HepG2 (cell line): ENCODE results near the gene CYTH1. TPM values are rescaled to one million over a fixed set of nuclear protein-coding genes. Genes with fewer than 3 reads are reported as not detected.

Experiments used
- ATF5 ChIP-seq: sonication (generic); formaldehyde crosslinking; IDR thresholded peaks from 2 replicates; pipeline ENCODE4 v1.4.0; 2020; ENCODE audit warnings: mild to moderate bottlenecking, low read depth, missing genetic modification reagents
- GABPB1 ChIP-seq: IDR thresholded peaks from 2 replicates; pipeline ENCODE4 v1.6.1; 2016; ENCODE audit warnings: mild to moderate bottlenecking, missing genetic modification reagents, moderate library complexity, missing compliant biosample characterization
- HNRNPLL ChIP-seq: fragments of 200-400 bp; formaldehyde crosslinking; IDR thresholded peaks from 2 replicates; pipeline ENCODE4 v1.6.1; 2017; ENCODE audit warnings: mild to moderate bottlenecking, low read depth, low read length; ENCODE audit not compliant: poor library complexity, severe bottlenecking
- MXD1 ChIP-seq: sonication (generic); formaldehyde crosslinking; IDR thresholded peaks from 2 replicates; pipeline ENCODE4 v1.4.0; 2020; ENCODE audit warnings: mild to moderate bottlenecking, missing genetic modification reagents
- PRDM10 ChIP-seq: sonication (generic); formaldehyde crosslinking; IDR thresholded peaks from 2 replicates; pipeline ENCODE4 v1.4.0; 2020; ENCODE audit warnings: low read depth, missing genetic modification reagents
- SAP130 ChIP-seq: IDR thresholded peaks from 2 replicates; pipeline ENCODE4 v1.6.1; 2016; ENCODE audit warnings: low read depth
- TBX2 ChIP-seq: sonication (generic); formaldehyde crosslinking; IDR thresholded peaks from 2 replicates; pipeline ENCODE4 v1.5.0; 2020; ENCODE audit warnings: missing genetic modification reagents, mild to moderate bottlenecking, borderline replicate concordance
- ZFP41 ChIP-seq: sonication (generic); formaldehyde crosslinking; IDR thresholded peaks from 2 replicates; pipeline ENCODE4 v1.4.0; 2020; ENCODE audit warnings: mild to moderate bottlenecking, missing genetic modification reagents, borderline replicate concordance
- ZGPAT ChIP-seq: IDR thresholded peaks from 2 replicates; pipeline ENCODE4 v1.6.1; 2016; ENCODE audit warnings: mild to moderate bottlenecking
- ZHX2 ChIP-seq, 2 experiments: sonication (generic) in 1 of 2; formaldehyde crosslinking in 1 of 2; IDR thresholded peaks; 2 replicates each; pipeline versions ENCODE4 v1.6.1 to v1.9.0; 2014 to 2022; ENCODE audit warnings: antibody characterized with exemption in 1 of 2, borderline replicate concordance in 1 of 2, inconsistent platforms in 1 of 2, low read depth in 1 of 2, missing genetic modification reagents in 1 of 2
- ZNF563 ChIP-seq: sonication (generic); formaldehyde crosslinking; IDR thresholded peaks from 2 replicates; pipeline ENCODE4 v1.8.0; 2022; ENCODE audit warnings: mild to moderate bottlenecking, moderate library complexity, missing genetic modification reagents
- ZNF572 ChIP-seq: sonication (generic); formaldehyde crosslinking; IDR thresholded peaks from 2 replicates; pipeline ENCODE4 v1.5.1; 2020; ENCODE audit warnings: mild to moderate bottlenecking, missing genetic modification reagents
- ZNF607 ChIP-seq: sonication (generic); formaldehyde crosslinking; IDR thresholded peaks from 2 replicates; pipeline ENCODE4 v1.5.1; 2020; ENCODE audit warnings: missing genetic modification reagents, mild to moderate bottlenecking, borderline replicate concordance
- ZNF670 ChIP-seq: sonication (generic); formaldehyde crosslinking; IDR thresholded peaks from 2 replicates; pipeline ENCODE4 v1.8.0; 2022; ENCODE audit warnings: mild to moderate bottlenecking, missing genetic modification reagents, borderline replicate concordance
- polyA plus RNA-seq, 8 experiments: library from polyadenylated mRNA; depleted of rRNA in 3 of 8; stranded (reverse) in 7 of 8; unstranded in 1 of 8; fragments of >200 nt; fragmentation: Illumina TruSeq in 4 of 8; extraction: Trizol in 4 of 8; gene quantifications; 2 replicates each; pipeline versions ENCODE4 v1.2.1 to v1.2.3, GENCODE V29; 2011 to 2016; ENCODE audit warnings: low read depth in 4 of 8, missing spikeins in 1 of 8, mixed read lengths in 1 of 8; ENCODE audit not compliant: insufficient read depth in 1 of 8
- total RNA-seq, 5 experiments: library from RNA; depleted of rRNA; stranded (reverse); fragments of >200 nt; fragmentation: Illumina TruSeq; extraction: Trizol; gene quantifications; 2 replicates each; pipeline ENCODE4 v1.2.3, GENCODE V29; 2016; ENCODE audit warnings: low read depth in 1 of 5

CYTH1 gene
- total and polyA plus RNA-seq, 2 of the 13 experiments (the other 11 are each of a cell fraction or from before 2014, with no cell fraction given), result 20.1 to 48.9 TPM

GRCh38 chr17:78723001-78723796 lies 58.9 kb downstream of the CYTH1 start (continued):
- TF ChIP-seq PRDM10 (CRISPR knock-in tag) (peak; percentile 45; the same call in 1 of the 2 replicates), TBX2 (CRISPR knock-in tag) (peak; percentile 37; the same call in 1 of the 2 replicates), ZHX2 (IDR thresholded peaks at IDR 0.05; ENCODE audit: low read depth) (0 out of 2 replicates have a peak, but pooled peaks have one; percentile 39), ZHX2 (CRISPR knock-in tag; IDR thresholded peaks at IDR 0.05; ENCODE audit: borderline replicate concordance) (no peak), ZFP41 (CRISPR knock-in tag) (no peak), ZNF563 (0 out of 2 replicates have a peak, but pooled peaks have one; percentile 32), HNRNPLL (peak; percentile 43), ZNF572 (0 out of 2 replicates have a peak, but pooled peaks have one; percentile 26), ATF5 (CRISPR knock-in tag) (no peak), ZGPAT (CRISPR knock-in tag) (no peak), ZNF607 (CRISPR knock-in tag) (no peak), ZNF670 (CRISPR knock-in tag) (no peak), SAP130 (0 out of 2 replicates have a peak, but pooled peaks have one; percentile 12), MXD1 (CRISPR knock-in tag) (peak; percentile 57; the same call in 1 of the 2 replicates), GABPB1 (peak; percentile 31; the same call in 1 of the 2 replicates)
- TF ChIP-seq, all 625 proteins: peak for 17
